CD14-positive monocyte (primary cell): ENCODE measurements around the gene GMEB2. TPM values are rescaled to one million over a fixed set of nuclear protein-coding genes. Genes with fewer than 3 reads are reported as not detected.

Experiments used
- DNase-seq, 3 donors: peaks; one replicate each; pipeline ENCODE4 v3.0.0-alpha.2; 2011 to 2022
- H2AFZ ChIP-seq: 2 replicates; pipeline ENCODE4 v1.6.0; 2012; ENCODE audit warnings: mild to moderate bottlenecking, low read depth, low read length, inconsistent platforms; ENCODE audit not compliant: insufficient read depth, poor library complexity, severe bottlenecking
- H3K27ac ChIP-seq, 2 donors: 1 replicate in 1 of 2; 2 replicates in 1 of 2; pipeline ENCODE4 v1.5.1; 2012 to 2013; ENCODE audit warnings: low read length in 2 of 2, control low read depth in 1 of 2, inconsistent platforms in 1 of 2, low read depth in 1 of 2, mild to moderate bottlenecking in 1 of 2
- H3K27me3 ChIP-seq, 2 donors: one replicate each; pipeline versions ENCODE4 v1.6.0 to v1.6.1; 2011 to 2013; ENCODE audit warnings: low read length in 2 of 2; ENCODE audit not compliant: control insufficient read depth in 2 of 2, insufficient read depth in 2 of 2
- H3K36me3 ChIP-seq, 2 donors: replicated peaks in 1 of 2; 1 replicate in 1 of 2; 2 replicates in 1 of 2; pipeline versions ENCODE4 v1.5.1 to v1.6.1; 2012 to 2013; ENCODE audit warnings: low read length in 2 of 2, control low read depth in 1 of 2, inconsistent platforms in 1 of 2, mild to moderate bottlenecking in 1 of 2; ENCODE audit not compliant: insufficient read depth in 2 of 2, control insufficient read depth in 1 of 2
- H3K4me1 ChIP-seq, 2 donors: 1 replicate in 1 of 2; 2 replicates in 1 of 2; pipeline versions ENCODE4 v1.5.1 to v1.6.1; 2012 to 2013; ENCODE audit warnings: low read length in 2 of 2, control low read depth in 1 of 2, inconsistent platforms in 1 of 2, mild to moderate bottlenecking in 1 of 2, moderate library complexity in 1 of 2; ENCODE audit not compliant: insufficient read depth in 2 of 2, control insufficient read depth in 1 of 2
- H3K4me2 ChIP-seq: replicated peaks from 2 replicates; pipeline ENCODE3; 2012; ENCODE audit warnings: low read length, moderate library complexity, mild to moderate bottlenecking; ENCODE audit not compliant: poor library complexity, severe bottlenecking; ENCODE audit errors: extremely low read depth
- H3K4me3 ChIP-seq, 3 experiments: fragments of 200-600 bp in 1 of 3; sonication (generic) in 1 of 3; replicated peaks in 1 of 3; 1 replicate in 2 of 3; 2 replicates in 1 of 3; pipeline ENCODE4 v1.5.1; 2011 to 2013; ENCODE audit warnings: low read length in 3 of 3, mild to moderate bottlenecking in 3 of 3, control low read depth in 2 of 3, low read depth in 2 of 3, inconsistent platforms in 1 of 3, moderate library complexity in 1 of 3
- H3K79me2 ChIP-seq: 2 replicates; pipeline ENCODE4 v1.6.0; 2012; ENCODE audit warnings: mild to moderate bottlenecking, control low read depth, inconsistent platforms, low read length, moderate library complexity; ENCODE audit not compliant: insufficient read depth
- H3K9ac ChIP-seq: 2 replicates; pipeline ENCODE4 v1.6.0; 2017; ENCODE audit warnings: low read length, mild to moderate bottlenecking; ENCODE audit not compliant: insufficient read depth, poor library complexity, severe bottlenecking
- H3K9me3 ChIP-seq, 2 donors: replicated peaks in 1 of 2; 1 replicate in 1 of 2; 2 replicates in 1 of 2; pipeline versions ENCODE4 v1.5.1 to v1.6.1; 2012 to 2013; ENCODE audit warnings: low read length in 2 of 2, control low read depth in 1 of 2; ENCODE audit not compliant: control insufficient read depth in 1 of 2, insufficient read depth in 1 of 2
- H4K20me1 ChIP-seq: 2 replicates; pipeline ENCODE4 v1.6.0; 2012; ENCODE audit warnings: mild to moderate bottlenecking, low read length, control low read depth, moderate library complexity; ENCODE audit not compliant: insufficient read depth
- H3K27ac Mint-ChIP-seq, 7 donors: one replicate each; pipeline ENCODE4 v1.8.0; 2020; ENCODE audit warnings: mild to moderate bottlenecking in 7 of 7, mixed read lengths in 7 of 7, moderate library complexity in 6 of 7, inconsistent platforms in 2 of 7
- H3K27me3 Mint-ChIP-seq, 3 donors: one replicate each; pipeline ENCODE4 v1.8.0; 2021 to 2022; ENCODE audit warnings: low read depth in 3 of 3, mild to moderate bottlenecking in 3 of 3, mixed read lengths in 3 of 3, moderate library complexity in 3 of 3, inconsistent platforms in 1 of 3
- H3K36me3 Mint-ChIP-seq, 2 donors: one replicate each; pipeline ENCODE4 v1.8.0; 2020; ENCODE audit warnings: mixed read lengths in 2 of 2, inconsistent platforms in 1 of 2, mild to moderate bottlenecking in 1 of 2
- H3K4me1 Mint-ChIP-seq: one replicate; pipeline ENCODE4 v1.8.0; 2020; ENCODE audit warnings: mild to moderate bottlenecking, mixed read lengths
- H3K4me3 Mint-ChIP-seq, 2 donors: one replicate each; pipeline ENCODE4 v1.8.0; 2020; ENCODE audit warnings: mild to moderate bottlenecking in 2 of 2, mixed read lengths in 2 of 2, moderate library complexity in 1 of 2
- H3K9me3 Mint-ChIP-seq, 7 donors: one replicate each; pipeline ENCODE4 v1.8.0; 2020 to 2022; ENCODE audit warnings: mixed read lengths in 7 of 7, mild to moderate bottlenecking in 6 of 7, moderate library complexity in 6 of 7, inconsistent platforms in 2 of 7
- WGBS: methylation state at CpG from one replicate; pipeline ENCODE4 v1.1.5; 2013; ENCODE audit warnings: missing lambda C conversion rate; ENCODE audit not compliant: insufficient coverage; 5-methylcytosine and 5-hydroxymethylcytosine counted together
- intact Hi-C, 2 donors: fragments of 100-400 bp; cut with micrococcal nuclease; formaldehyde crosslinking; loops; one replicate each; pipeline versions ENCODE4 v1.15.0 to v1.15.1; 2023
- polyA plus RNA-seq, 3 donors: library from polyadenylated mRNA; depleted of rRNA in 1 of 3; unstranded in 2 of 3; stranded (reverse) in 1 of 3; fragments of 300-500 nt in 2 of 3; fragments of >200 nt in 1 of 3; fragmentation: Illumina TruSeq in 2 of 3; gene quantifications; 1 replicate in 2 of 3; 2 replicates in 1 of 3; pipeline ENCODE4 v1.2.3, GENCODE V29; 2012 to 2021
- TF ChIP-seq, protein P1 (sequence below): fragments of 200-600 bp; IDR thresholded peaks from one replicate; pipeline ENCODE4 v1.8.0; 2022; ENCODE audit warnings: antibody characterized with exemption, mild to moderate bottlenecking

Gene GMEB2
- polyA plus RNA-seq, 3 donors = 2.7 to 11.7 (median 3.8) TPM

DNA sequence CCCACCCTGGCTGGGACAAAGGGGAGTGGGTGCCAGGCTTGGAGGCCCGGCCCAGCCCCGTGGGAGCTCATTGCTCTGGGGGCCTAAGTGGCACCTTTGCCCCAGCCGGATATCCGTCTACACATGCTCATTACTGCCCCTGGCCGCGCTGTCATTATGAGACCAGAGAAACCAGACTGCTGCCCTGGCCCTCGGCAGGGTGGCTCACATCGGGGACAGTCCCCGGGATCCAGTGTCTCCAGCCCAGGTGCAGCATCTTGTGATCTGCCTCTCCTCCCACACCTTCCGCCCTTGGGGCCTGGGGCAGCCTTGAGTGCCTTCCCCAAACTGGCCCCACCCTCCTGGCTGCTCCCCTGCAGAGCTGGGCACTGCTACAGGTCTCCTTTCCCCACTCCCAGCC, 84.2 kb downstream of the GMEB2 start:
- Histone ChIP-seq H2AFZ (no peak overlapping the region), H3K9me3 (no peaks in the 10 kb centered on the region), H3K36me3 (no peaks in the 10 kb centered on the region), H3K27ac (no peak overlapping the region), H3K27me3 (peaks cover 0 to 42% of the 10 kb centered on the region in 2 donors), H3K4me2 (no peak overlapping the region), H3K4me1 (peaks cover 7 to 12% of the 10 kb centered on the region in 2 donors), H4K20me1 (no peaks in the 10 kb centered on the region), H3K9ac (no peak overlapping the region), H3K4me3 (no peak overlapping the region), H3K79me2 (no peaks in the 10 kb centered on the region)
- 90% methylated on average over 10 of the region's 10 CpGs for WGBS
- H3K4me3 Mint-ChIP-seq = no peak overlapping the region
- peaks cover 0 to 1% (median 0%) of the 10 kb centered on the region in 7 donors for H3K9me3 Mint-ChIP-seq
- no peak overlapping the region for H3K27ac Mint-ChIP-seq
- H3K4me1 Mint-ChIP-seq = peaks cover 6% of the 10 kb centered on the region
- intact Hi-C loops = no loop called here
- DNase-seq = no peak
- TF ChIP-seq, protein P1, sequence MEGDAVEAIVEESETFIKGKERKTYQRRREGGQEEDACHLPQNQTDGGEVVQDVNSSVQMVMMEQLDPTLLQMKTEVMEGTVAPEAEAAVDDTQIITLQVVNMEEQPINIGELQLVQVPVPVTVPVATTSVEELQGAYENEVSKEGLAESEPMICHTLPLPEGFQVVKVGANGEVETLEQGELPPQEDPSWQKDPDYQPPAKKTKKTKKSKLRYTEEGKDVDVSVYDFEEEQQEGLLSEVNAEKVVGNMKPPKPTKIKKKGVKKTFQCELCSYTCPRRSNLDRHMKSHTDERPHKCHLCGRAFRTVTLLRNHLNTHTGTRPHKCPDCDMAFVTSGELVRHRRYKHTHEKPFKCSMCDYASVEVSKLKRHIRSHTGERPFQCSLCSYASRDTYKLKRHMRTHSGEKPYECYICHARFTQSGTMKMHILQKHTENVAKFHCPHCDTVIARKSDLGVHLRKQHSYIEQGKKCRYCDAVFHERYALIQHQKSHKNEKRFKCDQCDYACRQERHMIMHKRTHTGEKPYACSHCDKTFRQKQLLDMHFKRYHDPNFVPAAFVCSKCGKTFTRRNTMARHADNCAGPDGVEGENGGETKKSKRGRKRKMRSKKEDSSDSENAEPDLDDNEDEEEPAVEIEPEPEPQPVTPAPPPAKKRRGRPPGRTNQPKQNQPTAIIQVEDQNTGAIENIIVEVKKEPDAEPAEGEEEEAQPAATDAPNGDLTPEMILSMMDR = no peak
- H3K36me3 Mint-ChIP-seq = no peaks in the 10 kb centered on the region
- H3K27me3 Mint-ChIP-seq = peaks cover 16 to 50% (median 17%) of the 10 kb centered on the region in 3 donors

DNA sequence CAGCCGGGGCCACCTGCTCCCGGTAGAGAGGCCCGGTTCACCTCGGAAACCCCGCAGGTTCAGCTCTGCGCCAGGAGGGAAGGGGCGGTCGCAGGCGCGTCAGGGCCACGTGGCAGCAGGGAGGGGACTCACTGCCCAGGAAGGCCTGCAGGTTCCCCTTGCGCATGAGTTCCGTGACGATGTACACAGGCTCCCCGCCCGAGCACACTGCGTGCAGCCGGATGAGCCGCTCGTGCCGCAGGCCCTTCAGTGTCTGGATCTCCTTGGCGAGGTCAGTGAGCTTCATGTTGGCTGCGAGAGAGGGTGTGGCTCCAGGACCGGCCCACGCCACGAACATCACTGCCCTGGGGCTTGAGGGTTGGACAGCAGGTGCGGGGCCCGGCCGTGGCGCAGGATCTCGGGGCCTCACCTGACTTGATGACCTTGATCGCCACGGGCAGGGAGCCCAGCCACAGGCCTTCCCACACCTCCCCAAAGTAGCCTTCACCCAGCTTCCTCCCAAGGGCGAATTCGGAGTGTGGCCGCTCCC, 84.8 kb downstream of the GMEB2 start:
- Histone ChIP-seq H3K27me3 (peaks cover 0 to 39% of the 10 kb centered on the region in 2 donors), H3K4me1 (peaks cover 13 to 18% of the 10 kb centered on the region in 2 donors), H3K4me2 (no peak overlapping the region), H4K20me1 (no peaks in the 10 kb centered on the region), H3K9ac (no peak overlapping the region), H3K36me3 (no peaks in the 10 kb centered on the region), H3K4me3 (no peak overlapping the region), H2AFZ (no peak overlapping the region), H3K79me2 (no peaks in the 10 kb centered on the region), H3K27ac (no peak overlapping the region), H3K9me3 (no peaks in the 10 kb centered on the region)
- Mint-ChIP-seq H3K4me1 (peaks cover 8% of the 10 kb centered on the region), H3K4me3 (no peak overlapping the region), H3K27ac (no peak overlapping the region), H3K9me3 (peaks cover 0 to 1% (median 0%) of the 10 kb centered on the region in 7 donors), H3K36me3 (no peaks in the 10 kb centered on the region), H3K27me3 (peaks cover 16 to 45% (median 17%) of the 10 kb centered on the region in 3 donors)
- TF ChIP-seq, protein P1 = no peak
- WGBS = 88% methylated on average over 32 of the region's 36 CpGs
- intact Hi-C loops = no loop called here
- no peak for DNase-seq
